Heart right ventricle (tissue), 16 donors: ENCODE data around the gene ADAR. TPM values are rescaled to one million over a fixed set of nuclear protein-coding genes. Genes with fewer than 3 reads are reported as not detected.
A peak's percentile ranks its signal among the peaks of the same experiment; 100 is the strongest.

Experiments
- ATAC-seq, 8 donors: fragments of 200-7000 bp; cut with Tn5 transposase; one replicate each; pipeline ENCODE4 v1.9.1; 2020; ENCODE audit warnings: mild to moderate bottlenecking in 8 of 8, moderate library complexity in 8 of 8, moderate number of reproducible peaks in 1 of 8
- DNase-seq, 2 donors: peaks; one replicate each; pipeline ENCODE4 v3.0.0-alpha.2; 2020
- H3K27ac ChIP-seq, 10 donors: fragments of 200-600 bp; sonication (generic) in 2 of 10; one replicate each; pipeline versions ENCODE4 v1.5.0 to v1.8.0; 2020 to 2022; ENCODE audit warnings: mild to moderate bottlenecking in 3 of 10
- H3K27me3 ChIP-seq, 7 donors: fragments of 200-600 bp; one replicate each; pipeline ENCODE4 v1.8.0; 2021 to 2022; ENCODE audit warnings: mild to moderate bottlenecking in 2 of 7
- H3K36me3 ChIP-seq, 9 donors: fragments of 200-600 bp; sonication (generic) in 1 of 9; one replicate each; pipeline versions ENCODE4 v1.5.0 to v1.8.0; 2020 to 2022; ENCODE audit warnings: mild to moderate bottlenecking in 2 of 9
- H3K4me1 ChIP-seq, 9 donors: fragments of 200-600 bp; sonication (generic) in 1 of 9; one replicate each; pipeline versions ENCODE4 v1.5.0 to v1.8.0; 2020 to 2022; ENCODE audit warnings: mild to moderate bottlenecking in 4 of 9
- H3K4me3 ChIP-seq, 10 donors: fragments of 200-600 bp; sonication (generic) in 2 of 10; one replicate each; pipeline versions ENCODE4 v1.5.0 to v1.8.0; 2020 to 2022; ENCODE audit warnings: mild to moderate bottlenecking in 7 of 10, moderate library complexity in 2 of 10
- H3K9me3 ChIP-seq, 11 donors: fragments of 200-600 bp in 10 of 11; sonication (generic) in 2 of 11; one replicate each; pipeline versions ENCODE4 v1.5.0 to v1.8.0; 2013 to 2022; ENCODE audit warnings: mild to moderate bottlenecking in 2 of 11, control low read depth in 1 of 11, moderate library complexity in 1 of 11
- WGBS, 2 donors: extraction: QIAGEN DNeasy Blood & Tissue Kit; methylation state at CpG; one replicate each; pipeline ENCODE4 v1.1.7; 2013; ENCODE audit warnings: inconsistent platforms in 1 of 2; 5-methylcytosine and 5-hydroxymethylcytosine counted together
- intact Hi-C, 10 donors: fragments of 100-400 bp; cut with DNase I; formaldehyde crosslinking; loops; one replicate each; pipeline versions ENCODE4 v1.11.1 to v1.14.2; 2022
- polyA plus RNA-seq, 2 donors: library from polyadenylated mRNA; stranded (reverse); fragments of 200-250 nt; gene quantifications; one replicate each; pipeline ENCODE4 v1.2.3, GENCODE V29; 2013
- total RNA-seq, 10 donors: library from RNA; stranded (reverse); fragmentation: NEBNext Ultra II Directional in 3 of 10; extraction: Animal tissue kit (Norgen Biotek cat#: 25700) in 3 of 10; gene quantifications; one replicate each; pipeline versions ENCODE4 v1.2.1 to v1.2.4, GENCODE V29; 2021 to 2023
- TF ChIP-seq, protein P1 (sequence below), 9 donors: fragments of 200-600 bp; sonication (generic) in 2 of 9; IDR thresholded peaks; one replicate each; pipeline versions ENCODE4 v1.5.0 to v1.8.0; 2021 to 2022; ENCODE audit warnings: antibody characterized with exemption in 9 of 9, mild to moderate bottlenecking in 5 of 9, moderate library complexity in 1 of 9
- donor health status: Arrhythmogenic right ventricular cardiomyopathy.
- donor health status: ischemic (EF 13 %, LVEDD 7.1; RV severe dilation, severe dysfunction).
- donor health status: healthy with polysubstance abuse.
- donor health status: DM: no; HTN: yes; CAD: no.
- donor health status: DM: no; HTN: no; CAD: no.
- donor health status: ischemic (EF 25% LVEDD 6.9; RV normal size, moderate dysfunction).
- donor health status: ischemic (EF 25% LVEDD 5.7; RV mildly dilated, moderate dysfunction).
- donor health status: healthy.
- donor health status: DM: yes; HTN: yes; CAD: no.
- donor health status: Ischemic cardiomyopathy.
- donor health status: ischemic (EF 35%, LVEDD 5.7; RV mildly dilated, moderate dysfunction).
- donor health status: nonischemic (EF 11% LVEDD 7.7; RV severe dilation, severe dysfunction).
- donor health status: DM: yes; HTN: yes; CAD: no.
- donor health status: PGD.
- donor health status: ischemic (EF 29% LVEDD 5.4; RV normal size, mild dysfunction).
- donor health status: nonischemic (EF 23%, LVEDD 6.1; RV moderate dilation, normal function).

The ADAR gene
- total and polyA plus RNA-seq, 12 donors, result 15.4 to 103 (median 52.1) TPM

DNA sequence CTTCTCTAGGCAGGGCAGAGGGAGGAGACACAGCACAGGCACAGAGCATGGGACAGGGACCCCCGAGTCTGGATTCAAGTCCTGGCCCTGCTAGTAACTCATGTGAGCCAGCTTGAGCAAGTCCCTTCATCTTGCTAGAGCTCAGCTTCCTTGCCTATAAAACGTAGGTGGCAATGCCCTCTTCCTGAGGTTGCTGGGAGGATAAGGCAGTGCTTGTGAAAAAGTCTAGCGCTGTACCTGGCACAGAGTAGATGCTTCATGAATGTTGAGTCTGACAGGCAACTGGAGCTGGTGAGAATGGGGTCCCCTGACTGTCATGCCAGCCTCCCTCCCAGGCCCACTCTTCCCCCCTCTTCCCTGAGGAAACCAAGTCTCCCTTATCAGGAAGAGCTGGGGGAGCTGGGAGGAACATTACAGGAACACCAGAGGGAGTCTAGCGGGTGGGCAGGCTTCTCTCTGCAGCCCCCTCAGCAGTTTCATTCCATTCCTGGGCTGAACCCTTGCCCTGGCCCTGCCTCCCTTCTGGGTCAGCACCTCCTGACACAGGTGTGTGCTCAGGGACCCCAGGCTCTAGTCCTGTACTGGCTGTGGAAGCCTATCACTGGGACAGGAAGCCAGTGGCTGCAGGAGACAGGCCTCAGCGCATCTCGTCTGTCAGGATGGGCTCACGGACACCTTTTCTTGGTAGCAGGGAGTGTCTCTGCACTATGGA is 30.5 kb downstream of the ADAR start:
- intact Hi-C loops, result no loop called here
- no peak for DNase-seq
- peak in 1 of 8 donors; percentile 6 for ATAC-seq
- Histone ChIP-seq H3K27me3 (peaks cover 0 to 5% (median 0%) of the 10 kb centered on the region in 7 donors), H3K36me3 (peaks cover 0 to 48% (median 27%) of the 10 kb centered on the region in 9 donors), H3K4me1 (peaks cover 5 to 35% (median 16%) of the 10 kb centered on the region in 9 donors), H3K9me3 (no peaks in the 10 kb centered on the region), H3K4me3 (no peak overlapping the region), H3K27ac (peak overlapping the region in 8 of 10 donors; percentile 19 to 83 (median 42))
- TF ChIP-seq, protein P1, sequence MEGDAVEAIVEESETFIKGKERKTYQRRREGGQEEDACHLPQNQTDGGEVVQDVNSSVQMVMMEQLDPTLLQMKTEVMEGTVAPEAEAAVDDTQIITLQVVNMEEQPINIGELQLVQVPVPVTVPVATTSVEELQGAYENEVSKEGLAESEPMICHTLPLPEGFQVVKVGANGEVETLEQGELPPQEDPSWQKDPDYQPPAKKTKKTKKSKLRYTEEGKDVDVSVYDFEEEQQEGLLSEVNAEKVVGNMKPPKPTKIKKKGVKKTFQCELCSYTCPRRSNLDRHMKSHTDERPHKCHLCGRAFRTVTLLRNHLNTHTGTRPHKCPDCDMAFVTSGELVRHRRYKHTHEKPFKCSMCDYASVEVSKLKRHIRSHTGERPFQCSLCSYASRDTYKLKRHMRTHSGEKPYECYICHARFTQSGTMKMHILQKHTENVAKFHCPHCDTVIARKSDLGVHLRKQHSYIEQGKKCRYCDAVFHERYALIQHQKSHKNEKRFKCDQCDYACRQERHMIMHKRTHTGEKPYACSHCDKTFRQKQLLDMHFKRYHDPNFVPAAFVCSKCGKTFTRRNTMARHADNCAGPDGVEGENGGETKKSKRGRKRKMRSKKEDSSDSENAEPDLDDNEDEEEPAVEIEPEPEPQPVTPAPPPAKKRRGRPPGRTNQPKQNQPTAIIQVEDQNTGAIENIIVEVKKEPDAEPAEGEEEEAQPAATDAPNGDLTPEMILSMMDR (IDR thresholded peaks at IDR 0.05), result no peak
- 64 to 67% methylated on average over 7 of the region's 7 CpGs for WGBS, 2 donors

DNA sequence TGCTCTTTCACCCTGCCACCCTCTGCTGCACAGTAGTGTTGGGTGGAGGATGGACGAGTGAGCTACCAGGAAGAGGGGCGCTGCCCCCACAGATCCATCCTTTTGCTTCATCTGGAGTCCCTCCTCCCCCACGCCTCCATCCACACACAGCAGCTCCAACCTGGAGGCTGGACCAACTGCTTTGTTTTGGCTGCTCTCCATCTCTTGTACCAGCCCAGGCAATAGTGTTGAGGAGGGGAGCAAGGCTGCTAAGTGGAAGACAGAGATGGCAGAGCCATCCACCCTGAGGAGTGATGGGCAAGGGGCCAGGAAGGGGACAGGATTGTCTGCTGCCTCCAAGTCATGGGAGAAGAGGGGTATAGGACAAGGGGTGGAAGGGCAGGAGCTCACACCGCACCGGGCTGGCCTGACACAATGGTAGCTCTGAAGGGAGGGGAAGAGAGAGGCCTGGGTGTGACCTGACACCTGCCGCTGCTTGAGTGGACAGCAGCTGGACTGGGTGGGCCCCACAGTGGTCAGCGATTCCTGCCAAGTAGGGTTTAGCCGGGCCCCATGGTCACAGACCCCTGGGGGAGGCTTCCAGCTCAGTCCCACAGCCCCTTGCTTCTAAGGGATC is 31.9 kb downstream of the ADAR start:
- 69 to 86% methylated on average over 8 of the region's 8 CpGs for WGBS, 2 donors
- ATAC-seq, result no peak
- no peaks in the 10 kb centered on the region for H3K9me3 ChIP-seq
- no peak overlapping the region for H3K4me3 ChIP-seq
- H3K27me3 ChIP-seq, result peaks cover 0 to 5% (median 0%) of the 10 kb centered on the region in 7 donors
- no peak overlapping the region for H3K27ac ChIP-seq
- intact Hi-C loops, result no loop called here
- H3K4me1 ChIP-seq, result peaks cover 5 to 35% (median 16%) of the 10 kb centered on the region in 9 donors
- TF ChIP-seq, protein P1 (IDR thresholded peaks at IDR 0.05), result no peak
- H3K36me3 ChIP-seq, result peaks cover 0 to 33% (median 17%) of the 10 kb centered on the region in 9 donors
- DNase-seq, result no peak

DNA sequence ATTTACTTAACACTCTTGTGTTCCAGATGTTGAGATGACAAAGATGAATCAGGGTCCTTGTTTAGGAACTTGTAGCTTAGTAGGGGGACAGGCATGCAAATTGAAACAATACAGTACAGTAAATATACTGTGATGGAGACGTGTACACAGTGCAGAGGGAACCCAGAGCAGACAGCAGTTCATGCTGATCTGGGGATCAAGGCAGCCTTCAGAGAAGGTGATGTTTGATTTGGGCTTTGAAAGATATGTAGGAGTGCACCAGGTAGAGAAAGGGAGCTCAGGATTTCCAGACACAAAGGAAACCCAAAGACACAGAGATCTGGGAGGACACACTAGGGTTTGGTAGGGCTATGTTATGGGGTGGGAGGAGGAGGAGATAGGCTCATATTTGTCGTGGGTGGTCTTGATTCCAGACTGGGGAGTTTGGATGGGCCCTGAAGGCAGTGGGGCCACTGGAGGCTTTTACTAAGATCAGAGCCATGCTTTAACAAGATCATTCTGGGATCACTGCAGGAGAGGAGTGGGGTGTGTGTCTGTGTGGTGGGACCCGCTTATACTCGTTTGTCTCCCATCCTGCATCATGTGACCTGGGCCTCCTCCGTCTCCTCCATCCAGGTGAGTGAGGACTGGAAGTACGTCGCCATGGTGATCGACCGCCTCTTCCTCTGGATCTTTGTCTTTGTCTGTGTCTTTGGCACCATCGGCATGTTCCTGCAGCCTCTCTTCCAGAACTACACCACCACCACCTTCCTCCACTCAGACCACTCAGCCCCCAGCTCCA is 32.6 kb downstream of the ADAR start:
- WGBS, 2 donors, result 84% methylated on average over 10 of the region's 10 CpGs
- no peak for ATAC-seq
- TF ChIP-seq, protein P1 (IDR thresholded peaks at IDR 0.05), result no peak
- no peak overlapping the region for H3K4me3 ChIP-seq
- no peak for DNase-seq
- H3K27me3 ChIP-seq, result peaks cover 0 to 5% (median 0%) of the 10 kb centered on the region in 7 donors
- H3K4me1 ChIP-seq, result peaks cover 5 to 35% (median 16%) of the 10 kb centered on the region in 9 donors
- H3K36me3 ChIP-seq, result peaks cover 0 to 26% (median 10%) of the 10 kb centered on the region in 9 donors
- intact Hi-C loops, result no loop called here
- no peaks in the 10 kb centered on the region for H3K9me3 ChIP-seq
- no peak overlapping the region for H3K27ac ChIP-seq

DNA sequence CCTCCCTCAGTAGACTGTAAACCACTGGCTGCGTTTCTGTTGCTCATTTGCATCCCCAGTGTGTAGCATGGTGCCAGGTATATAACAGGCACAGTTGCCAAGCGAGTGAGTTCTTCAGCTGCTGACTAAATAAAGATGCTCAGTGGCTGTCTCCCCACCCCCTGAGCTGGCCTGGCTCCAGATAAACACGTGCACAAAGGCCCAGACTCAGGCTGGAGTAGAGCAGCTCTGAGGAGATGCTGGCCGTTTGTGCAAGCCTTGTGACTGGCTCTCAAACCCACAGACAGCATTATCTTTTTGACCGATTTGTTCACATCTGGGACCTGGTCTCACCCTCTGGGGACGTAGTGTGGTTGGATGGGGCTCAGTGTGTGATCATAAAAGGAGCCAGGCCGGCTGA is 33.3 kb downstream of the ADAR start:
- intact Hi-C loops, result no loop called here
- DNase-seq (no peak), ATAC-seq (no peak)
- no peaks in the 10 kb centered on the region for H3K9me3 ChIP-seq
- H3K36me3 ChIP-seq, result peaks cover 0 to 20% (median 5%) of the 10 kb centered on the region in 9 donors
- TF ChIP-seq, protein P1 (IDR thresholded peaks at IDR 0.05), result no peak
- H3K27me3 ChIP-seq, result peaks cover 0 to 8% (median 0%) of the 10 kb centered on the region in 7 donors
- no peak overlapping the region for H3K27ac ChIP-seq
- H3K4me1 ChIP-seq, result peaks cover 5 to 35% (median 16%) of the 10 kb centered on the region in 9 donors
- WGBS, 2 donors, result 15 to 18% methylated on average over 7 of the region's 7 CpGs
- H3K4me3 ChIP-seq, result no peak overlapping the region
